ENCODE data around the gene PMM1.

Gene PMM1

GRCh38 chr22:41541484-41541883 is 48.2 kb downstream of the PMM1 start:
- peak overlapping the region; percentile 21 for H3K9ac ChIP-seq (ENCODE audit: low read length)
- H3F3A ChIP-seq (ENCODE audit: insufficient read depth) = peaks cover 8% of the 10 kb centered on the region; the same call in 1 of the 2 replicates
- peak overlapping the region; percentile 75 for H3K4me2 ChIP-seq (ENCODE audit: low read depth, low read length, poor library complexity, severe bottlenecking)
- H4K20me1 ChIP-seq (ENCODE audit: low read depth, low read length) = no peaks in the 10 kb centered on the region
- H2AFZ ChIP-seq (ENCODE audit: low read depth, low read length, severe bottlenecking) = no peak overlapping the region
- no peak for TF ChIP-seq CTCF (IDR thresholded peaks at IDR 0.05; ENCODE audit: insufficient read depth, low read length, poor library complexity, severe bottlenecking)
- TF ChIP-seq EZH2phosphoT487 (conservative IDR thresholded peaks at IDR 0.05; ENCODE audit: low read length) = no peak
- H3K4me3 ChIP-seq (ENCODE audit: insufficient read depth, low read length, poor library complexity, severe bottlenecking) = no peak overlapping the region
- H3K27me3 ChIP-seq (ENCODE audit: low read length) = no peaks in the 10 kb centered on the region
- H3K9me2 ChIP-seq (replicated peaks; ENCODE audit: insufficient read depth, low read length) = no peaks in the 10 kb centered on the region
- no peaks in the 10 kb centered on the region for H3K9me3 ChIP-seq (ENCODE audit: insufficient read depth, low read length)
- peaks cover 62% of the 10 kb centered on the region for H3K79me2 ChIP-seq (ENCODE audit: insufficient read depth, low read length)
- 0 out of 2 replicates have a peak, but pooled peaks cover 4% of the 10 kb centered on the region for H3K36me3 ChIP-seq (ENCODE audit: low read length)
- H3K27ac ChIP-seq (ENCODE audit: low read depth, low read length) = no peak overlapping the region

- no peaks in the 10 kb centered on the region for H3K9me2 ChIP-seq (replicated peaks; ENCODE audit: insufficient read depth, low read length)
- H3K79me2 ChIP-seq (ENCODE audit: insufficient read depth, low read length) = peaks cover 62% of the 10 kb centered on the region
- H3K4me3 ChIP-seq (ENCODE audit: insufficient read depth, low read length, poor library complexity, severe bottlenecking) = no peak overlapping the region
- no peaks in the 10 kb centered on the region for H4K20me1 ChIP-seq (ENCODE audit: low read depth, low read length)
- H3K27ac ChIP-seq (ENCODE audit: low read depth, low read length) = no peak overlapping the region
- H2AFZ ChIP-seq (ENCODE audit: low read depth, low read length, severe bottlenecking) = no peak overlapping the region
- 0 out of 2 replicates have a peak overlapping the region, but pooled peaks have one; percentile 21 for H3K9ac ChIP-seq (ENCODE audit: low read length)
- no peak overlapping the region for H3K4me2 ChIP-seq (ENCODE audit: low read depth, low read length, poor library complexity, severe bottlenecking)
- H3K27me3 ChIP-seq (ENCODE audit: low read length) = no peaks in the 10 kb centered on the region
- H3K36me3 ChIP-seq (ENCODE audit: low read length) = 0 out of 2 replicates have a peak, but pooled peaks cover 4% of the 10 kb centered on the region
- no peaks in the 10 kb centered on the region for H3K9me3 ChIP-seq (ENCODE audit: insufficient read depth, low read length)
- peaks cover 8% of the 10 kb centered on the region; the same call in 1 of the 2 replicates for H3F3A ChIP-seq (ENCODE audit: insufficient read depth)
- no peak for TF ChIP-seq CTCF (IDR thresholded peaks at IDR 0.05; ENCODE audit: insufficient read depth, low read length, poor library complexity, severe bottlenecking)
- TF ChIP-seq EZH2phosphoT487 (conservative IDR thresholded peaks at IDR 0.05; ENCODE audit: low read length) = no peak
Observed at GRCh38 chr22:41540365-41540764, 49.3 kb downstream of the PMM1 start.

- Histone ChIP-seq H3K4me2 (ENCODE audit: low read depth, low read length, poor library complexity, severe bottlenecking) (no peak overlapping the region), H3K36me3 (ENCODE audit: low read length) (0 out of 2 replicates have a peak, but pooled peaks cover 4% of the 10 kb centered on the region), H3K27ac (ENCODE audit: low read depth, low read length) (no peak overlapping the region), H3K79me2 (ENCODE audit: insufficient read depth, low read length) (peaks cover 62% of the 10 kb centered on the region), H3K9me2 (replicated peaks; ENCODE audit: insufficient read depth, low read length) (no peaks in the 10 kb centered on the region), H3K4me3 (ENCODE audit: insufficient read depth, low read length, poor library complexity, severe bottlenecking) (no peak overlapping the region), H2AFZ (ENCODE audit: low read depth, low read length, severe bottlenecking) (no peak overlapping the region), H3K27me3 (ENCODE audit: low read length) (no peaks in the 10 kb centered on the region), H4K20me1 (ENCODE audit: low read depth, low read length) (no peaks in the 10 kb centered on the region), H3K9ac (ENCODE audit: low read length) (no peak overlapping the region), H3K9me3 (ENCODE audit: insufficient read depth, low read length) (no peaks in the 10 kb centered on the region), H3F3A (ENCODE audit: insufficient read depth) (peaks cover 5% of the 10 kb centered on the region; the same call in 1 of the 2 replicates)
- no peak for TF ChIP-seq EZH2phosphoT487 (conservative IDR thresholded peaks at IDR 0.05; ENCODE audit: low read length)
- no peak for TF ChIP-seq CTCF (IDR thresholded peaks at IDR 0.05; ENCODE audit: insufficient read depth, low read length, poor library complexity, severe bottlenecking)
Observed at GRCh38 chr22:41540006-41540315, 49.7 kb downstream of the PMM1 start.

Data from SU-DHL-6 (cell line).